Right hindlimb (tissue), 1 donor: ENCODE data around the gene SORCS2.
"Not testable (repeated sequence)": the region's sequence is repeated elsewhere in the genome, so short reads cannot be mapped to it uniquely, and the experiment has no call there.

Experiments
- DNase-seq: peaks from one replicate; pipeline ENCODE4 v3.0.0-alpha.2; 2018

Gene SORCS2

DNA sequence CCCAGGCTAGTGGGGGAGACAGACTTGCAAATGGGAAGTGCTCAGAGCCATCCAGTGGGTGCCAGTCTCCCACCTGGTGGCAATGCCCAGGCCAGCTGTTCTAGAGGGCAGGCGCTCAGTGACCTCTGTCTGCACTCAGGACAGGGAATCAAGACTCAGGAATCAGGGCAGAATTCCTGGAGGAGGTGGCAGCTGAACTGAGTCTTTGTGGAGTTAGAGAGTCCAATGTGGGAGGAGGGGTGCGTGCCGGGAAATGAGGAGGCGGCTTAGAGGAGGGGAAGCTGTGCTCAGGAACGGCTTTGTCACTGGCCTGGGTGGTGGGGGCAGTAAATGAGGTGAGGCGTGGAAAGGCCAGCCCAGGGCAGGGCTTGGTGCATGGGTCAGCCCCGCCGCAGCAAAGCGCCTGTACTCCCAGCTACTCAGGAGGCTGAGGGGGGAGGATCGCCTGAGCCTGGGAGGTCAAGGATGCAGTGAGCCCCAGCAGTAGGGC lies 31.3 kb upstream of the SORCS2 start:
- peak; percentile 19 for DNase-seq

DNA sequence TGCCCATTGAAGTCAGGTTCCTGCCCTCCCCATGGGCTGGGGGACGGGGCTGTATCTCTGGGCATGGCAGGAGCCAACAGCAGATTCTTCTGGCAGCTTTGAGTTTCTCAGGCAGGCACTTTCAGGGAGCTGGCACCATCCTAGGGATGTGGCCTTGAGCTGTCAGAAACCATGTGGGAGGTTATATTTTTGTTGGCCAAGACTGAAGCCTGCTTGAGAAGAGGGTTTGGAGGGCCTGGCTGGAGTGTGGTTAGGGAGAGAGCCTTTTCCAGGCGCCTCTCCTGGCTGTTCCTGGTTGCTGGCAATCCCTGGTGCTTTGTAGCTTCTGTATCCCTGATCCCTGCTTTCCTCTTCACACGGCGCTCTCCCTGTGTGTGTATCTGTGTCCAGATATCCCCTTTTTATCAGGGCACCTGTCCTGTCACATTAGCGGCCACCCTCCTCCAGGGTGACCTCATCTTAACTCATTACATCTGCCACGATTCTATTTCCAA lies 30.6 kb upstream of the SORCS2 start:
- DNase-seq = peak; percentile 56

DNA sequence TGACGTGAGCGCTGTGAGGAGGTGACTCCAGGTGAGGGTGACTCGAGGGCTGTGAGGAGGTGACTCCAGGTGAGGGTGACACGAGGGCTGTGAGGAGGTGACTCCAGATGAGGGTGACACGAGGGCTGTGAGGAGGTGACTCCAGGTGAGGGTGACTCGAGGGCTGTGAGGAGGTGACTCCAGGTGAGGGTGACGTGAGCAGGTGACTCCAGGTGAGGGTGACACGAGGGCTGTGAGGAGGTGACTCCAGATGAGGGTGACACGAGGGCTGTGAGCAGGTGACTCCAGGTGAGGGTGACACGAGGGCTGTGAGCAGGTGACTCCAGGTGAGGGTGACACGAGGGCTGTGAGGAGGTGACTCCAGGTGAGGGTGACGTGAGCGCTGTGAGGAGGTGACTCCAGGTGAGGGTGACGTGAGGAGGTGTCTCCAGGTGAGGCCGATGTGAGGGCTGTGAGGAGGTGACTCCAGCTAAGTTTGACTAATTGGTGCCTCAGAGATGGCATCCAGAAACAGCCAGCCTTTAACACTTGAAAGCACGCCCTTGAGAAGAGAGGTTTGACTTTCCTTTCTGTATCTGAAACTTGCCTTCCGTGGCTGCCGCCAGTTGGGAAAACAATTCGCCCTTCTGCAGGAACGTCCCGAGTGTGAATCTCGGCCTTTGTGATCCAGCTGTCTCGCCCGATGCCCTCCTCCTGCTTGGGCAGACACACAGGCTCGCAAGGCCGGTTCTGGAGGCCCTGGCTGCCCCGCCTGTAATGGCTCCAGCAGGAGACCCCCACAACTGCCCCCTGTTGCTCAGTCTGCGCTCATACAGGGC lies 27.1 kb upstream of the SORCS2 start:
- not testable (repeated sequence) for DNase-seq

DNA sequence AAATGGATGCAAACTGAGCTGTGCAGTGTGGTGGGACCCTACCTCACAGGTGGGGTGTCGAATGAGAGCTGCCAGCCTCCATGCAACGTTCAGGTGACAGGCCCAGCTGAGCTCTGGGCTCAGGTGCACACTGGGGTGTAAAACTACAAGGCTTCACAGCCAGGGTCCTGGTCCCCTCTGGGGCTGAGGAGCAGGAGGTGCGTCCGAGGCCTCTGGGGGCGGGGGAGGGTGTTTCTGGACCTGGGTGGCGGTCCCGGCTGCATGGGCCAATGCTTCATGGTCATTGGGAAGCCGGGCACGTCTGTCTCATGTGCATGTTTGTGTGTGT lies 26.5 kb upstream of the SORCS2 start:
- DNase-seq = peak; percentile 12

GRCh38 chr4:7166237-7166636 lies 26.1 kb upstream of the SORCS2 start:
- no peak for DNase-seq

DNA sequence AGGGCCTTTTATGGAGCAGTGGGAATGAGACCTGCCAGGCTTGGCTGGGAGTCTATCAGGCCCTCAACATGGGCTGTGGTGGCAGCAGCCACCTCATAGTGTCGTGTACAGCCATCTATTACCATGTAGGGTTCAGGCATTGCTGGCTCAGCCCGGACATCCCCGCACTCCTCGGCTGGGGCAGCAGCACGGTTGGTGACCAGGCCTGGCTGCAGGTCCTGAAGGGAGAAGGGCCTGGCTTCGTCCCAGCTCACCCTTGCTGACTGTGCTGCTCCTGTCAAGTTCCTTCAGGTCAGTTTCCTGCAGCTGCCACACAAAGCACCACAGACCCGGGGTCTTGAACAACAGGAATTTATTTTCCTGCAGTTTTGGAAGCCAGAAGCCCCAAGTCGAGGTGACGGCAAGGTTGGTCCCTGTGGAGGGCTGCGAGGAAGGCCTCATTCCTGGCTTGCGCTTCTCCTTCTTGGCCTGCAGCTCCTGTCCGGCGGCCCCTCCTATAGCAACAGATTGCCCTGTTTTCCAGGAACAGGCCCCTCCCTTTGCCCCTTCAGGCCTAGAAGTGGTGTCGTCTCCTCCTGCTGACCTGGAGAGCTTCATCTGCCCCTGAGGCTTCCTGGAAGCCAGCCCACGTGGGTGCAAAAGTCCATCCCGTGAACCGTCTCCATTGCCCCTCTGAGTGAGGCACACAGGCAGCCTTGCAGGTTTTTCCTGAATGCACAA lies 25.2 kb upstream of the SORCS2 start:
- peak; percentile 30 for DNase-seq

- peak; percentile 12 for DNase-seq
Observed at GRCh38 chr4:7167706-7168105, 24.6 kb upstream of the SORCS2 start.

- no peak for DNase-seq
Observed at GRCh38 chr4:7168106-7168505, 24.2 kb upstream of the SORCS2 start.

DNA sequence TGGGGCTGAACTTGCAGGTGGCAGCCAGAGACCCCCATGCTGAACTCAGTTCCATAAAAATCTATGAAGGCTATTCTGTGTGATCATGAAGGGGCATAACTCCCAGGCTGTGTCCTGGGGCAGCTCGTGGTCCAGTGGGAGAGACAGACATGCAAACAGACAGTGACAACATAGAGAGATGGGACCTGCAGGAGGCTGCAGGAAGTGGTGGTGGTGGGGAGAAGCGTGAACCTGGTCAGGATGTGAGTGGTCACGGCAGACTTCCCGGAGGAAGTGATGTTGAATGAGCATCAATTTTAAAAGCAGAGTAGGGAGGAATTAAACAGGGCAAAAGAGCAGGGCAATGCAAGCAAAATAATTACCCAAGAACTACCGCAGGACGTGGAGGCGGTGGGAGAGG lies 23.2 kb upstream of the SORCS2 start:
- peak; percentile 10 for DNase-seq

DNA sequence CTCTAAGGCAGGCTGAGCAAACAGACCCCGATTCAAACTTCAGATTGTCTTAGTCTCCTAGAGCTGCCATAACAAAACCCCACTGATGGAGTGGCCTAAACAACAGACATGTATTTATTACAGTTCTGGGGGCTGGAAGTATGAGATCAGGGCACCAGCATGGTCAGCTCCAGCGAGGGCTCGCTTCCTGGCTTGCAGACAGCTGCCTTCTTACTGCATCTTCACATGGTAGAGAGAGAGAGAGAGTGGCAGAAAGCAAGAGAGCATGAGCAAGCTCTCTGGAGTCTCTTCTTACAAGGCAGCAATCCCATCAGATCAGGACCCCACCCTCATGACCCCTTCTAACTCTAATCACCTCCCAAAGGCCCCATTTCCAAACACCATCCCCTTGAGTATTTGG lies 22.3 kb upstream of the SORCS2 start:
- peak; percentile 8 for DNase-seq

DNA sequence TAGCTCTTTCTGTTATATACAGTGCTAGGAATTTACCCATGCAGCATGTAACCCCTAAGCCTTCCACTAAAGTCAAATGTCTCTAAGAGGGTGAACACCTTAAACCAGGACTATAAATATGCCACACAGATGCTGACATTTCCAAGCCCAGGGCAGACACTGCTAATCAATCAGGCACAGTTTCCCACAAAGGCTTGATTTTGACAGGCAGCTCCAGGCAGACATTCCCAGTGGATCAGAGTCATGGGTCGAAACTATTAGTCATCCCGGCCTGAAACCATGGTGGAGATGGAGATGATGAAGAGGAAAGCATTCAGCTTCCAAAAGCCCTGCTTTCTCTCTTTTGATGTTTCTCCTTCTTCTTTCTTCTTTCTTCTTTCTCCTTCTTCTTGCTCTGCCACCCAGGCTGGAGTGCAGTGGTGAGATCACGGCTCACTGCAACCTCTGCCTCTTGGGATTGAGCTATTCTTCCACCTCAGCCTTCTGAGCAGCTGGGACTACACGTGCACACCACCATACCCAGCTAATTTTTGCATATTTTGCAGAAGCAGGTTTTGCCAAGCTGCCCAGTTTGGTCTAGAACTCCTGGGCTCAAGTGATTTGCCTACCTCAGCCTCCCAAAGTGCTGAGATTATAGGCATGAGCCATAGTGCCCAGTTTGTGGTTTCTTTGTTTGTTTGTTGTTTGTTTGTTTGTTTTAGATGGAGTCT lies 21.0 kb upstream of the SORCS2 start:
- peak; percentile 7 for DNase-seq

DNA sequence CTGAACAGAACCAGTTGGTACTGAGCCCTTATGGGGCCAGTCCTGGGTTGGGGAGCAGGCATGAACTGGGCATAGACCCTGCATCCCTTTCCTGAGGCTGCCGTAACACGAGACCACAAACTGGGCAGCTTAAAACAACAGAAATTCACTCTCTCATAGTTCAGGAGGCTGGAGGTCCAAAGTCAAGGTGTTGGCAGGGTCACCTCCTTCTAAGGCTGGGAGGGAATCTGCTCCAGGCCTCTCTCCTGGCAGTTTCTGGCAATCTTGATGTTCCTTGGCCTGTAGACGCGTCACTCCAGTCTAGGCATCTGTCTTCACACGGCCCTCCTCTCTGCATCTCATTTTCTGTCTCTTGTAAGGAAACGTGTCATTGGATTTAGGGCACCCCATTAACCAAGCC lies 19.8 kb upstream of the SORCS2 start:
- DNase-seq = peak; percentile 4

GRCh38 chr4:7172946-7173345 lies 19.4 kb upstream of the SORCS2 start:
- DNase-seq = peak; percentile 5

DNA sequence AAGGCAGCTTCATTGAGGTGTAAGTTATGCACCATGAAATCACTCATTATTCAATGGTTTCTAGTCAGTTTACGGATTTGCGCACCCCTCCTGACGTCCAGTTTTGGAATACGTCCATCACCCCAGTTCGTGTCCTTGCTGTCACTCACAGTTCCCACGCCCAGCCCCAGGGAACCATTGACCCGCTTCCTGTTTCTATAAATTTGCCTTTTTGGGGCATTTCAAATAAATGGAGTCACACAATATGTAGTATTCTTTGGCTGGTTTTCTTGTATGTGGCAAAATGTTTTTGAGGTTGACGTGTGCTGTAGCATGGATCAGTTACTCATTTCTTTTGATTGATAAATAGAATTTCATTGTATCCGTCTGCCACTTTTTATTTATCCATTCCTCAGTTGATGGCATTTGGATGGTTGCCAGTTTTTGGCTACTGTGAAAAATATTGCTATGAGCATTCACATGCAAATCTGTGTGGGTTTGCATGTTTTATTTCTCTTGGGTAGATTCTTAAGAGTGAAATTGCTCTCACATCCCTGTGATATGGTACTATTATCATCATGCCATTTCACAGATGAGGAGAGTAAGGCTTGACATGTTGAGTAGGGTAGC lies 18.4 kb upstream of the SORCS2 start:
- DNase-seq = peak; percentile 9

DNA sequence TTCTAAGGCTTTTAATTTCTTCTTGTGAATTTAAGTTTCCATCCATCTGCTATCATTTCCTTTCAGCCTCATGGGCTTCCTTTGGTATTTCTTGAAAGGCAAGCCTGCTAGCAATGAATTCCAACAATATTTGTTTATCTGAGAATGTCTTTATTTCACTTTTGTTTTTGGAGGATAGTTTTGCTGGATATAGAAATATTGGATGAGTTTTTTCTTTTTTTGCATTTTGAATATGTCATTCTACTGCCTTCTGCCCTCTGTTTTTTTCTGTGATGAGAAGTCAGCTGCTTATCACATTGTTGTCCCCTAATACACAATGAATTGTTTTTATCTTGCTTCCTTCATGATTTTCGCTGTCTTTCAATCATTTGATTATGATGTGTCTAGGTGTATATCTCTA lies 13.2 kb upstream of the SORCS2 start:
- no peak for DNase-seq

DNA sequence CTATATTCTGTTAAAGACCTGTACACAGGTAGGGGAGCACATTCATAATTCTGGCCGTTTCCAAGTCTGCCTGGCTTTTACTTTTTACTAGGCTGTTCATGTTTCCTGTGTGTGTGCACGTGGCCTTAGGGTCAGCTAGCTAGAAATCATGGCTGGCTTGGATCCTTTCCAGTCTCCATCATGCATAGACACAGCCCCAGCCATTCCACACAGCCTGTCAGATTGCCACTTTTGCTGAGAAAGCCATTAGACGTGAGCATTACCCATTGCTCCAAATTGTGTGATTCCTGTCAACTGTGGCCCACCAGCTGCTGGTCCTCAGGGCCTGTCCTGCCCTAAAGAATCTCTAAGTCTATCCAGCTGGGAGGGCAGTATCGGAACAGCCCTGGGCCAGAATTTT lies 11.4 kb upstream of the SORCS2 start:
- peak; percentile 2 for DNase-seq

GRCh38 chr4:7182616-7183015 lies 9.7 kb upstream of the SORCS2 start:
- DNase-seq = no peak

DNA sequence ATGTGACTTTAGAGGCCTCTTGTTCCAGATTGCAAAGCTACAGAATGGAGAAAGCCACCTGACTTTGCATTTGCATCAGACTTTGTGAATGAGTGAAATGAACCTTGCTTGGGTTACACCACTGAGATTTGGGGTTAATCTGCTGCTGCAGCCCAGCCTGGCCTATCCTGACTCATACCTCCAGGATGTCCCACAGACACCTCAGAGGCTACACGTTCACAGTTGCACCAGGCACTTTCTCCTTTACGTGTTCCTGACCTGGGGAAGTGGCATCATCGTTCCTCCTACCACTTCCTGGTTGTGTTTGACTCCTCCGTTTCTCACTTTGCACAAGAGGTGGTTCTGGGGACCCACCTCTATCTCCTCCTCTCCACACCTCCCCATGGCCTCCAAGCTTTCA lies 9.2 kb upstream of the SORCS2 start:
- peak; percentile 2 for DNase-seq

GRCh38 chr4:7183780-7184460 lies 8.4 kb upstream of the SORCS2 start:
- DNase-seq = peak; percentile 6

GRCh38 chr4:7185487-7186030 lies 6.8 kb upstream of the SORCS2 start:
- peak; percentile 9 for DNase-seq

GRCh38 chr4:7186031-7186430 lies 6.3 kb upstream of the SORCS2 start:
- DNase-seq = peak; percentile 34

DNA sequence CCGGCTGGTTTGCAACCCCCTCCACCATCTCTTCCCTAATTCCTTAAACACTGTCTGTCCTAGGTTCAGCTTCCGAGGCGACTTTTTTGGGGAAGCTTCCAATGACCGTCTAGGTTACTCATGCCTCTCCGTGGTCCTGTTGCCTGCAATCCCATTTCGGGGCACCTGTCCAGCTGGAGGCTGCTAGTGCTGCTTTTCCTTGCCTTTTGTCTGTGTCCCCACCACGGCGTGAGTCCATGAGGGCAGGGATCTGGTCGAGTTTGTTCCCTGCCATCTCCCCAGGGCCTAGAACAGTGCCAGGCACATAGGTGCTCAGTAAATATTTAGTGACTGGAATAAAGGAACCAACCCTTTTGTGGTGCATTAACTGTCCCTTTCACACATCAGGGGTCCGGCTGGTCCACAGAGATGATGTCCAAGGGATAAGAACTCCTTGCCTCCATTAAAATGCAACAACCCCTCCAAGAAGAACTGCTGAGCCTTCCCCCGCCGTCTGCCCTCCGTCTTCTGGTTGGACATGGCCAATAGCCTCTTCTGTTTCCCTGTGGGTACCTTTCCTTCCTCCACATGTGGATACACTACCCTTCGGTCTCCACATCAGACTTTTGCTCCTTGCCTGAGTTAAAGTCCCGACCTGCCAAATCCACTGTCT lies 5.7 kb upstream of the SORCS2 start:
- DNase-seq = no peak
